ENCODE data around the gene TEN1.

DNA sequence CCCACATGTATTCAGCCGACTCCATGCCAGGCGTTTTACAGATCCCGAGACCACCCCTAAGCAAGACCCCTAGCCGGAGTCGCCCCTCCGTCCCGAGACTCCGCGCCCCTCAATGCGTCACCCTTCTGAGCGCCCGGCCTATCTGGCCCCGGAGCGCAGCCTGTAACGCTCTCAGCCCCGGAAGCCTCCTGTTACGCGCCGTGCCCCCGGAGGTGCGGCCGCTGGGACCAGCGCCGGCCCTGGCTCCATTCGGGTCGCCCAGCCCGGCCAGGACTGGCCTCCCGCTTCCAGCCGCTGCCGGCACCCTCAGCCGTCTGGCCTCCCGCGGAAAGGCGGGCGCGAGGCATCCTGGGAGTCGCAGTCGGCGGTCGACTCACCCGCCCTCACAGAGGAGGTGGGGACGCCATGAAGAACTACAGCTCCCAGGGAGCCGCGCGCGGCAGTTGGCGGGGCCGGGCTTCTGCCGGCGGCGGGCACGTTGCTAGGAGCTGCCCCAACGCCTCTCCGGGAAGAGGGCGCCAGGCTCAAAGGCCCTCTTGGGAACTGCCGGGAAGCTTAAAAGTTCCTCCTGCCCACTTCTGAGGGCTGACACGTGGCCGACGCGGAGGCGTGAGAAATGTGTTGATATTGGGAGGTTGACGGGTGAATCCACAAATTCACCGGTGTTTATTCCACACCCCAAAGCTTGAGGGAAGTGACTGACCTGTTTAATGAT, 38.2 kb upstream of the TEN1 start, which contains the start of gene FBF1:
- TF ChIP-seq, protein P1, sequence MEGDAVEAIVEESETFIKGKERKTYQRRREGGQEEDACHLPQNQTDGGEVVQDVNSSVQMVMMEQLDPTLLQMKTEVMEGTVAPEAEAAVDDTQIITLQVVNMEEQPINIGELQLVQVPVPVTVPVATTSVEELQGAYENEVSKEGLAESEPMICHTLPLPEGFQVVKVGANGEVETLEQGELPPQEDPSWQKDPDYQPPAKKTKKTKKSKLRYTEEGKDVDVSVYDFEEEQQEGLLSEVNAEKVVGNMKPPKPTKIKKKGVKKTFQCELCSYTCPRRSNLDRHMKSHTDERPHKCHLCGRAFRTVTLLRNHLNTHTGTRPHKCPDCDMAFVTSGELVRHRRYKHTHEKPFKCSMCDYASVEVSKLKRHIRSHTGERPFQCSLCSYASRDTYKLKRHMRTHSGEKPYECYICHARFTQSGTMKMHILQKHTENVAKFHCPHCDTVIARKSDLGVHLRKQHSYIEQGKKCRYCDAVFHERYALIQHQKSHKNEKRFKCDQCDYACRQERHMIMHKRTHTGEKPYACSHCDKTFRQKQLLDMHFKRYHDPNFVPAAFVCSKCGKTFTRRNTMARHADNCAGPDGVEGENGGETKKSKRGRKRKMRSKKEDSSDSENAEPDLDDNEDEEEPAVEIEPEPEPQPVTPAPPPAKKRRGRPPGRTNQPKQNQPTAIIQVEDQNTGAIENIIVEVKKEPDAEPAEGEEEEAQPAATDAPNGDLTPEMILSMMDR (IDR thresholded peaks at IDR 0.05 in 2 of 3, conservative IDR thresholded peaks at IDR 0.05 in 1 of 3; ENCODE audit: insufficient read depth in 2 of 3, low read depth in 1 of 3, low read length in 3 of 3), result no peak; a peak in 1 of 6 replicates
- TF ChIP-seq ZNF274 (IDR thresholded peaks at IDR 0.05; ENCODE audit: borderline replicate concordance, low read depth, low read length), result no peak
- TF ChIP-seq ZNF316 (IDR thresholded peaks at IDR 0.05), result no peak
- TF ChIP-seq SIN3A (IDR thresholded peaks at IDR 0.05; ENCODE audit: borderline replicate concordance in 2 of 2, control insufficient read depth in 1 of 2, low read depth in 2 of 2, low read length in 2 of 2), result peak; percentile 87 to 89
- TF ChIP-seq RAD21 (CRISPR knock-in tag; conservative IDR thresholded peaks at IDR 0.05 in 1 of 2, IDR thresholded peaks at IDR 0.05 in 1 of 2), result no peak
- TF ChIP-seq, protein P2, sequence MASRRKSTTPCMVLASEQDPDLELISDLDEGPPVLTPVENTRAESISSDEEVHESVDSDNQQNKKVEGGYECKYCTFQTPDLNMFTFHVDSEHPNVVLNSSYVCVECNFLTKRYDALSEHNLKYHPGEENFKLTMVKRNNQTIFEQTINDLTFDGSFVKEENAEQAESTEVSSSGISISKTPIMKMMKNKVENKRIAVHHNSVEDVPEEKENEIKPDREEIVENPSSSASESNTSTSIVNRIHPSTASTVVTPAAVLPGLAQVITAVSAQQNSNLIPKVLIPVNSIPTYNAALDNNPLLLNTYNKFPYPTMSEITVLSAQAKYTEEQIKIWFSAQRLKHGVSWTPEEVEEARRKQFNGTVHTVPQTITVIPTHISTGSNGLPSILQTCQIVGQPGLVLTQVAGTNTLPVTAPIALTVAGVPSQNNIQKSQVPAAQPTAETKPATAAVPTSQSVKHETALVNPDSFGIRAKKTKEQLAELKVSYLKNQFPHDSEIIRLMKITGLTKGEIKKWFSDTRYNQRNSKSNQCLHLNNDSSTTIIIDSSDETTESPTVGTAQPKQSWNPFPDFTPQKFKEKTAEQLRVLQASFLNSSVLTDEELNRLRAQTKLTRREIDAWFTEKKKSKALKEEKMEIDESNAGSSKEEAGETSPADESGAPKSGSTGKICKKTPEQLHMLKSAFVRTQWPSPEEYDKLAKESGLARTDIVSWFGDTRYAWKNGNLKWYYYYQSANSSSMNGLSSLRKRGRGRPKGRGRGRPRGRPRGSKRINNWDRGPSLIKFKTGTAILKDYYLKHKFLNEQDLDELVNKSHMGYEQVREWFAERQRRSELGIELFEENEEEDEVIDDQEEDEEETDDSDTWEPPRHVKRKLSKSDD (conservative IDR thresholded peaks at IDR 0.05; ENCODE audit: low read length), result no peak
